NK-92 (cell line): Measurements from ENCODE around the gene NOP9.

Source experiments
- DNase-seq: peaks from one replicate; lab custom pipeline; 2025; ENCODE audit not compliant: unreplicated experiment; lab: John Stamatoyannopoulos, UW

Gene NOP9

GRCh38 chr14:24307575-24308341 lies 8.1 kb downstream of the NOP9 start, which contains the start of gene CIDEB:
TSS of gene CIDEB (minus strand) at chr14:24307977. CDS start at chr14:24307858, 119 bp downstream.
- DNase-seq: no peak

DNA sequence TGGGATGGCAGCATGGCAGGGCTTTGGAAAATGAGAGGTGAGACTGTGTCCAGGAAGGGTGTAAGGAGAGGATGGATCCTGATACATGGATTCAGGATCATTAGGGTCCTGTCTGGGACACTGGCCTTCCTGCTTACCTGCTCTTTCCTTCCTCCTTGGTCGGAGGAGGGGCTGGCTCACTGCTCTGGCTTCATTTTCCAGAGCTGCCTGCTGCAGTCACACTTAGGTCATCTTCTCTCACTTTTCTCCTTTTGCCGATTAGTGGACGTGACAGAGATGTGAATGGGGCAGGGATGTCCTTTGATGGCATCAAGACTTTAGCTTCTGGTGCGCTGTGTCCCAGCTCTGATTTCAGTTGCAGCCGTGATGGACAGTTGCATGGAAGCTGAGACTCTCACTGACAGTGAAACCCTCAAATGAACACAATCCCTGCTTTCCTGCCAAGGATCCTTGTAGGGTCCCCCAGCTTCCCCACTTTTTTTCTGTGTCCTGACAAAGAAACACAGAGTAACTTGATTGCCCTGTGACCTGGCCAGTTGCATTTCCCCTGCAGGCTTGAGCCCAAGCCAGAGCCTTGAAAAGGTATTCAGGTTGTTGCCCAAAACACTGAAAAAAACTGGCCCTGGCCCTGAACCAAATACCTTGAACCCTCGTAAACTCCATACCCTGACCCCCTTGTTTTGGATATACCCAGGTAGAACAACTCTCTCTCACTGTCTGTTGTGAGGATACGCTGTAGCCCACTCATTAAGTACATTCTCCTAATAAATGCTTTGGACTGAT lies 8.9 kb downstream of the NOP9 start:
- DNase-seq: no peak

DNA sequence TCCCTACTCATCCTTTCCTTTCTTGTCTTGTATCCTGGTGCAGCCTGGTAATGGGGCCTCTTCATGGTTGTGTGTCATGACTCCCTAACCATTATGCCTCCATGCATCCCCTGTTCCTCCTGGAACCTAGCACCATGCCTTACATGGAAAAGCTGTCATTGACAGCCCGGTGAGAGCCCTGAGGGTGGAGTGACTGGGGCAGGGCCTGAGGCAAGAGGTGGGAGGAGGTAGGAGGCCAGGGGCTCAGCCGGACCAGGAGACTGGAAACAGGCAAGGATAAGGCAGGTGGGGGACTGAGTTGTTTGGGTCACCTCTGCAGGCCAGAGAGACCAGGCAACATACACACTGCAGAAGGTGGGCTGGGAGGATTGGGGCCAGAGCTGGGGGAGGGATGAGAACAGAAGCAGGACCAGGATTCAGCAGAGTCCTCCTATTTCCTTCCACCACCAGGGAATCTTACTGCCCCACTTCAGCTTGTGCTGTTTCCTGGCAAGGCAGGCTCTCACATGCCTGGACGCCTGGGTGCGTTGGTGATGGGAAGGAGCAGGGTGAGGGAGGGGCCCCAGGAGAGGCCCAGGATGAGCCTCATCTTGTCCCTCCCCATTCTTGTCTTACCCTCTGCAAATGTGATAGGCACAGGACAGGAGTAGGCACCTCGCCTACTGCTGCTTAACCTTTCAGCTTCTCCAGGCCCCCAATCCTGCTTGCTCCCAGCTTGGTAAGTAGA lies 10.1 kb downstream of the NOP9 start, which contains the start of gene LTB4R2:
Gene LTB4R2 (plus strand): TSS at position 603 of the 727 bp plus-strand sequence. CDS start 525 bp downstream, outside the sequence.
- no peak for DNase-seq

DNA sequence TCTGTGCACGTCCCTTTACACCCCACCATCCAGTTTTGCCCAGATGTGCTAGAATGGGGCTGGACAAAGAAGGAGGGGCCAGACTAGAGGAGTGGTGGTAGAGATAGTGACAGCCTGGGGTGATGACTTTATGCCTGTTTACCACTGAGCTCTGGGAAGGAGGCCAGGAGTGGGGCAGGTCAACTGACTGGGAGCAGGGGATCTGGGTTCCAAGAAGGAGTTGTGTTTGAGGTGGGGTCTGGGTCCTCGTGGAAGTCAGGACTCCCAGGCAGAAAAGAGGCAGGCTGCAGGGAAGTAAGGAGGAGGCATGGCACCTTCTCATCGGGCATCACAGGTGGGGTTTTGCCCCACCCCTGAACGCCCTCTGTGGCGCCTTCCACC lies 10.6 kb downstream of the NOP9 start:
- DNase-seq: no peak

DNA sequence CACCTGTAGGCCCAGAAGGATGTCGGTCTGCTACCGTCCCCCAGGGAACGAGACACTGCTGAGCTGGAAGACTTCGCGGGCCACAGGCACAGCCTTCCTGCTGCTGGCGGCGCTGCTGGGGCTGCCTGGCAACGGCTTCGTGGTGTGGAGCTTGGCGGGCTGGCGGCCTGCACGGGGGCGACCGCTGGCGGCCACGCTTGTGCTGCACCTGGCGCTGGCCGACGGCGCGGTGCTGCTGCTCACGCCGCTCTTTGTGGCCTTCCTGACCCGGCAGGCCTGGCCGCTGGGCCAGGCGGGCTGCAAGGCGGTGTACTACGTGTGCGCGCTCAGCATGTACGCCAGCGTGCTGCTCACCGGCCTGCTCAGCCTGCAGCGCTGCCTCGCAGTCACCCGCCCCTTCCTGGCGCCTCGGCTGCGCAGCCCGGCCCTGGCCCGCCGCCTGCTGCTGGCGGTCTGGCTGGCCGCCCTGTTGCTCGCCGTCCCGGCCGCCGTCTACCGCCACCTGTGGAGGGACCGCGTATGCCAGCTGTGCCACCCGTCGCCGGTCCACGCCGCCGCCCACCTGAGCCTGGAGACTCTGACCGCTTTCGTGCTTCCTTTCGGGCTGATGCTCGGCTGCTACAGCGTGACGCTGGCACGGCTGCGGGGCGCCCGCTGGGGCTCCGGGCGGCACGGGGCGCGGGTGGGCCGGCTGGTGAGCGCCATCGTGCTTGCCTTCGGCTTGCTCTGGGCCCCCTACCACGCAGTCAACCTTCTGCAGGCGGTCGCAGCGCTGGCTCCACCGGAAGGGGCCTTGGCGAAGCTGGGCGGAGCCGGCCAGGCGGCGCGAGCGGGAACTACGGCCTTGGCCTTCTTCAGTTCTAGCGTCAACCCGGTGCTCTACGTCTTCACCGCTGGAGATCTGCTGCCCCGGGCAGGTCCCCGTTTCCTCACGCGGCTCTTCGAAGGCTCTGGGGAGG lies 11.3 kb downstream of the NOP9 start, which contains the start of gene LTB4R:
Gene LTB4R (plus strand): TSS at position 857 of the 959 bp plus-strand sequence. CDS start 4,150 bp downstream, outside the sequence.
- no peak for DNase-seq

DNA sequence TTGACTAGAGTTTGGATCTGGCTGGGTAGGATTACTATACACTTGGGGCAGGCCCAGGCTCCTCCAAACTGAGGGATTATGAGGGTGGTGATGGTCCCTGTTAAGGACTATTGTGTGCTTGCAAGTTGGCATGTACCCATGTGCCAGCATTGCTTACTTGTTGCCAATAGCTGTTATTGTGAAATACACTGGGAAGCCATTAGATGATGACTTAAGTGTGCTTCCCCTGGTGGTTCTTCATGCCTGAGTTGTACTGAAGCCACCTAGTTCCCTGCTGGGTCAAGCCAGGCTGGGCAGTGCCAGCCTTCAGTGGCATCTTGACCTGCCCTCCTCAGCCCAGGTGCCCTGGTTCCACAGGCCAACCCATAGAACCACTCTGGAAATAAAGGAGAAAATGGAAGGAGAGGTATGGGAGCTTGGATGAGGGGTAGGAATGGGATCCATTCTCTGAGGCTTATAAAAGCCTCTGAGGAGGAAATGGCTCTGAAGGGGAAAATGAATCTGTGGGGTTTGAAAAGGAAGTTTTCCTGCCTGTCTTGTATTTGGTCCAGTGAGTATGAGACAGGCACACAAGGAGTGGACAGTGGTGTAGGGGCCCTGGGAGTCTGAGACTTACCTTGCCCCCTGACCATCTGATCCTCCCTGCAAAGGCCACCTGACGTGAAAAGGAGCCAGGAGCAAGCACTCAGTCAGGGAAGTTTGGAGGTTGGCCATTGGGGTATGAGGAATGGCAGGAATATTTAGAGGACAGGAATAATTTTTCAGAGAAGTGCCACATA lies 12.4 kb downstream of the NOP9 start:
- DNase-seq: no peak

DNA sequence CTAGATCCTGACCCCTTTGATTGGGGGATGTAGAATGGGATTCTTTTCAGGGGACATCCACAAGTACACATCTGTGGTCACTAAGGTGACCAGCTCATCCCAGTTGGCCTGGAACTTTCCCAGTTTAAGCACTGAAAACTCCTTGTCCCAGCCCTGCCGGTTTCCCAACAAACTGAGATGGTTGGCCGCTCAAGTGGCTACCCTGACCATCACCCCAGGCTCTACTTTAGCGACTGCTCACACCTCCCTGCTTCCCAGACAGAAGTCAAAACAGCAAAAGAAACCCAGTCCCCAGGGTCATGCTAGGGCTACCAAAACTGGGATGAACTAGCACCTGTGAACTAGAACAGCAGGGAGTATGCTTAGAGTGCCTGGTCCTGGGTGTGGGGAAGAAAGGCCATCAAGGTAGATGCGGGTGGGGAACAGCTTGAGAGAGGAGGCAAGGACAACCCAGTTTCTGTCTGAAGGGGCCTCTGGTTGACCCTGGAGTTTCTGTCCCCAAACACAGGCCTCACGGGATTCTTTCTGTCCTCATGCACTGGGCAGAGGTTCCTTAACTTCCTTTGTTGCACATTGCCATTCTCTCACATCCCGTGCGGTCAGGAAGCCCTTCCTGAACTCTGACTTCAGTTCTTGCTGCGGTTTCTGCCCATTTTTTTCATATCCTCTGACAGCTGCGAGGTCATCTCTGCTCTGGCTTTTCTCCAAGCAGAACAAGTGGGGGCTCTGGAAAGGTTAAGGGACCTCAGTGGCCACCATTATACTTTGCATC lies 13.3 kb downstream of the NOP9 start:
- DNase-seq: no peak

- DNase-seq: no peak
Observed at GRCh38 chr14:24313913-24314312, 14.3 kb downstream of the NOP9 start.

GRCh38 chr14:24314377-24315193 lies 14.9 kb downstream of the NOP9 start:
- no peak for DNase-seq

- no peak for DNase-seq
Observed at GRCh38 chr14:24315243-24315806, 15.7 kb downstream of the NOP9 start.

DNA sequence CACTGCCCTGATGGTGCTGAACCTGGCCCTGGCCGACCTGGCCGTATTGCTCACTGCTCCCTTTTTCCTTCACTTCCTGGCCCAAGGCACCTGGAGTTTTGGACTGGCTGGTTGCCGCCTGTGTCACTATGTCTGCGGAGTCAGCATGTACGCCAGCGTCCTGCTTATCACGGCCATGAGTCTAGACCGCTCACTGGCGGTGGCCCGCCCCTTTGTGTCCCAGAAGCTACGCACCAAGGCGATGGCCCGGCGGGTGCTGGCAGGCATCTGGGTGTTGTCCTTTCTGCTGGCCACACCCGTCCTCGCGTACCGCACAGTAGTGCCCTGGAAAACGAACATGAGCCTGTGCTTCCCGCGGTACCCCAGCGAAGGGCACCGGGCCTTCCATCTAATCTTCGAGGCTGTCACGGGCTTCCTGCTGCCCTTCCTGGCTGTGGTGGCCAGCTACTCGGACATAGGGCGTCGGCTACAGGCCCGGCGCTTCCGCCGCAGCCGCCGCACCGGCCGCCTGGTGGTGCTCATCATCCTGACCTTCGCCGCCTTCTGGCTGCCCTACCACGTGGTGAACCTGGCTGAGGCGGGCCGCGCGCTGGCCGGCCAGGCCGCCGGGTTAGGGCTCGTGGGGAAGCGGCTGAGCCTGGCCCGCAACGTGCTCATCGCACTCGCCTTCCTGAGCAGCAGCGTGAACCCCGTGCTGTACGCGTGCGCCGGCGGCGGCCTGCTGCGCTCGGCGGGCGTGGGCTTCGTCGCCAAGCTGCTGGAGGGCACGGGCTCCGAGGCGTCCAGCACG lies 16.4 kb downstream of the NOP9 start:
- no peak for DNase-seq

- DNase-seq: no peak
Observed at GRCh38 chr14:24316597-24316950, 16.9 kb downstream of the NOP9 start.

- no peak for DNase-seq
Observed at GRCh38 chr14:24317141-24317928, 17.7 kb downstream of the NOP9 start.

DNA sequence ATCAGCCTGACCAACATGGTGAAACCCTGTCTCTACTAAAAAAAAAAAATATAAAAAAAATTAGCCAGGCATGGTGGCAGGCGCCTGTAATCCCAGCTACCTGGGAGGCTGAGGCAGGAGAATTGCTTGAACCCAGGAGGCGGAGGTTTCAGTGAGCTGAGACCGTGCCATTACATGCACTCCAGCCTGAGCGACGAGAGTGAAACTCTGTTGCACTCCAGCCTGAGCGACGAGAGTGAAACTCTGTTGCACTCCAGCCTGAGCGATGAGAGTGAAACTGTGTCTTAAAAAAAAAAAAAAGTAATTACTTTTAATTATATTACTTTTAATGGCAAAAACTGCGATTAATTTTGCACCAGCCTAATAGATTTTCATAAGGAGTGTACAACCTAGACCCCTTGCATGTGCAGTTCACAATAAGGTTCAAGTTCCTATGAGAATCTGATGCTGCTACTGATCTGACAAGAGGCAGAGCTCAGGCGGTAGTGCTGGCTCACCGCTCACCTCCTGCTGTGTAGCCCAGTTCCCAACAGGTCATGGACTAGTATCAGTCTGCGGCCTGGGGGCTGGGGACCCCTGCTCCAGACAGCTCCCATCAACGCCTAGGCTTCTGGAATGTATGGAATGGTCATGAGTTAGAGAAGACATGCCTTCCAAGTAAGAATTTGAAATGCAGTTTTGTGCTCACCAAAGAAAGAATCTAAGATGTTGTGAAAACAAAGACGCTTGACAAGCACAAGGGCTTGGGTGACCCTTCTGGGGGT lies 21.7 kb downstream of the NOP9 start:
- DNase-seq: no peak

- DNase-seq: no peak
Observed at GRCh38 chr14:24322672-24323071, 23.0 kb downstream of the NOP9 start.
